K562 (cell line): ENCODE data around the gene UNKL. TPM values are rescaled to one million over a fixed set of nuclear protein-coding genes. Genes with fewer than 3 reads are reported as not detected.

ENCODE experiments used
- ATAC-seq: fragments of 200-7000 bp; cut with Tn5 transposase; 3 replicates; pipeline ENCODE4 v1.9.1; 2020; ENCODE audit warnings: moderate library complexity
- BruUV-seq: library from RNA; stranded (reverse); fragments of 400-500 nt; replicated peaks from 2 replicates; lab custom pipeline; 2021; lab: Mats Ljungman, UMichigan
- CTCF ChIA-PET: fragments of 300-600 bp; formaldehyde crosslinking; extraction: SDS; loops from one replicate; lab custom pipeline; 2021; ENCODE audit warnings: low intra/inter-chr PET ratio; lab: Yijun Ruan, JAX
- POLR2A ChIA-PET: fragments of 300-600, 350-650 bp; sonication (Branson Sonifier 250); formaldehyde crosslinking; extraction: SDS; loops from one replicate; lab custom pipeline; 2021; ENCODE audit warnings: antibody characterized with exemption, inconsistent platforms; lab: Yijun Ruan, JAX
- DNase-seq, 4 experiments: peaks; one replicate each; pipeline versions ENCODE4 v3.0.0 to v3.0.0-alpha.2; 2011 to 2018; ENCODE audit warnings: low spot score in 3 of 4, mixed read lengths in 3 of 4; ENCODE audit errors: extremely low read depth in 1 of 4
- FAIRE-seq: peaks from 2 replicates; lab custom pipeline; 2011; peaks lifted over from hg19 to GRCh38; lab: Jason Lieb, UNC
- H2AFZ ChIP-seq: 2 replicates; pipeline ENCODE4 v1.6.0; 2011; ENCODE audit warnings: low read depth, low read length, control low read depth, inconsistent platforms
- H3K27ac ChIP-seq: fragments of 200-600 bp; 3 replicates; pipeline ENCODE4 v1.8.0; 2011; ENCODE audit warnings: low read depth, mild to moderate bottlenecking, control low read depth, inconsistent platforms, low read length, moderate library complexity, mixed read lengths; ENCODE audit errors: extremely low read depth
- H3K27me3 ChIP-seq, 2 experiments: fragments of 300-600 bp in 1 of 2; 2 replicates in 1 of 2; 3 replicates in 1 of 2; pipeline versions ENCODE4 v1.6.0 to v1.8.0; 2011; ENCODE audit warnings: inconsistent platforms in 2 of 2, low read length in 2 of 2, mild to moderate bottlenecking in 1 of 2, mixed read lengths in 1 of 2, moderate library complexity in 1 of 2; ENCODE audit not compliant: control insufficient read depth in 2 of 2, insufficient read depth in 2 of 2
- H3K36me3 ChIP-seq: fragments of 300-600 bp; 3 replicates; pipeline ENCODE4 v1.8.0; 2011; ENCODE audit warnings: mild to moderate bottlenecking, low read length, inconsistent platforms; ENCODE audit not compliant: control insufficient read depth, insufficient read depth
- H3K4me1 ChIP-seq, 2 experiments: fragments of 200-600 bp in 1 of 2; replicated peaks in 1 of 2; 2 replicates in 1 of 2; 3 replicates in 1 of 2; pipeline versions ENCODE4 v1.5.1 to v1.8.0; 2011; ENCODE audit warnings: inconsistent platforms in 2 of 2, low read length in 2 of 2, mild to moderate bottlenecking in 1 of 2, mixed read lengths in 1 of 2, moderate library complexity in 1 of 2; ENCODE audit not compliant: control insufficient read depth in 2 of 2, insufficient read depth in 2 of 2
- H3K4me2 ChIP-seq: 2 replicates; pipeline ENCODE4 v1.6.1; 2011; ENCODE audit warnings: low read length, control low read depth, inconsistent platforms, mixed read lengths; ENCODE audit not compliant: insufficient read depth
- H3K4me3 ChIP-seq: fragments of 200-600 bp; sonication (generic), shearing (Covaris generic); 2 replicates; pipeline ENCODE4 v1.5.1; 2016; ENCODE audit warnings: control low read depth, inconsistent platforms
- H3K79me2 ChIP-seq: fragments of 200-600 bp; 3 replicates; pipeline ENCODE4 v1.8.0; 2011; ENCODE audit warnings: low read length, inconsistent platforms; ENCODE audit not compliant: control insufficient read depth, insufficient read depth
- H3K9ac ChIP-seq, 2 experiments: 2 replicates each; pipeline versions ENCODE4 v1.6.0 to v1.6.1; 2011; ENCODE audit warnings: low read depth in 2 of 2, low read length in 2 of 2, control low read depth in 1 of 2, inconsistent platforms in 1 of 2, mild to moderate bottlenecking in 1 of 2, mixed read lengths in 1 of 2; ENCODE audit not compliant: insufficient read depth in 1 of 2
- H3K9me1 ChIP-seq: one replicate; pipeline ENCODE4 v1.6.0; 2011; ENCODE audit warnings: inconsistent platforms, mild to moderate bottlenecking, low read length, moderate library complexity; ENCODE audit not compliant: control insufficient read depth, insufficient read depth
- H3K9me3 ChIP-seq: replicated peaks from 2 replicates; pipeline ENCODE4 v1.5.1; 2011; ENCODE audit warnings: low read depth, low read length, inconsistent platforms; ENCODE audit not compliant: control insufficient read depth, insufficient read depth
- H4K20me1 ChIP-seq: replicated peaks from 2 replicates; pipeline ENCODE4 v1.6.1; 2011; ENCODE audit warnings: low read length, inconsistent platforms, mixed read lengths; ENCODE audit not compliant: control insufficient read depth, insufficient read depth
- EWSR1 ChIP-seq: fragments of 450-650 bp; IDR thresholded peaks from 2 replicates; pipeline ENCODE4 v1.6.1; 2018; ENCODE audit warnings: borderline replicate concordance, mild to moderate bottlenecking, low read depth, moderate library complexity; ENCODE audit not compliant: partially characterized antibody
- REST ChIP-seq, 2 experiments: fragments of 450-650 bp; formaldehyde crosslinking in 1 of 2; IDR thresholded peaks; 2 replicates each; pipeline versions ENCODE4 v1.4.0 to v1.6.1; 2014 to 2020; ENCODE audit warnings: mild to moderate bottlenecking in 2 of 2, borderline replicate concordance in 1 of 2, low read depth in 1 of 2
- ZBTB11 ChIP-seq, 3 experiments: fragments of 200-800 bp in 1 of 3; fragments of 250-450 bp in 1 of 3; fragments of 450-650 bp in 1 of 3; sonication (Bioruptor Pico) in 1 of 3; sonication (Bioruptor generic) in 1 of 3; formaldehyde crosslinking in 1 of 3; IDR thresholded peaks; 2 replicates each; pipeline versions ENCODE4 v1.6.1 to v1.8.0; 2016 to 2022; ENCODE audit warnings: mild to moderate bottlenecking in 2 of 3, missing genetic modification characterization in 2 of 3, missing compliant biosample characterization in 1 of 3, moderate library complexity in 1 of 3
- ZSCAN29 ChIP-seq: fragments of 450-650 bp; IDR thresholded peaks from 2 replicates; pipeline ENCODE4 v1.6.1; 2017
- WGBS: fragments of 100-300 bp; shearing (Covaris generic); methylation state at CpG from one replicate; pipeline ENCODE4 v1.1.6; 2016; ENCODE audit warnings: low coverage, mixed read lengths; ENCODE audit not compliant: insufficient coverage; ENCODE audit errors: missing lambda C conversion rate; 5-methylcytosine and 5-hydroxymethylcytosine counted together
- in situ Hi-C: fragments of 300-500 bp; cut with MboI; formaldehyde crosslinking; loops from 4 replicates; pipeline ENCODE4 v1.15.0; 2018; ENCODE audit warnings: inconsistent platforms, mixed read lengths
- intact Hi-C: fragments of 100-400 bp; cut with micrococcal nuclease; formaldehyde crosslinking; loops from 2 replicates; pipeline ENCODE4 v1.14.2; 2022
- polyA plus RNA-seq, 8 experiments: library from polyadenylated mRNA; depleted of rRNA in 4 of 8; stranded (reverse) in 5 of 8; unstranded in 3 of 8; fragments of >200 nt; fragmentation: Nextera tagmentation in 2 of 8; fragmentation: Illumina TruSeq in 1 of 8; extraction: Ambion mirVana in 2 of 8; extraction: Trizol in 1 of 8; gene quantifications; 2 replicates each; pipeline versions ENCODE4 v1.2.1 to v1.2.3, GENCODE V29; 2011 to 2014; ENCODE audit warnings: inconsistent platforms in 1 of 8, missing spikeins in 1 of 8
- total RNA-seq, 7 experiments: library from RNA; depleted of rRNA in 6 of 7; stranded (reverse); fragments of >200 nt in 6 of 7; fragmentation: Illumina TruSeq in 2 of 7; extraction: Trizol in 2 of 7; gene quantifications; 2 replicates each; pipeline versions ENCODE4 v1.2.1 to v1.2.3, GENCODE V29; 2011 to 2021; ENCODE audit warnings: low replicate concordance in 1 of 7

UNKL gene
- total and polyA plus RNA-seq, 9 of the 15 experiments (the other 6 are each of a cell fraction or from before 2014, with no cell fraction given): 0.37 to 30.2 (median 5.1) TPM

- Histone ChIP-seq H4K20me1 (no peaks in the 10 kb centered on the region), H3K4me3 (no peak overlapping the region)
- 83% methylated on average over 12 of the region's 48 CpGs for WGBS
Measured at GRCh38 chr16:1444730-1445517, 30.4 kb upstream of the UNKL start.

More at GRCh38 chr16:1444730-1445517, 30.4 kb upstream of the UNKL start:
- Histone ChIP-seq H3K36me3 (peaks cover 39% of the 10 kb centered on the region; the same call in 1 of the 3 replicates), H3K4me2 (no peak overlapping the region), H3K27me3 (no peaks in the 10 kb centered on the region), H3K4me1 (peaks cover 0 to 49% of the 10 kb centered on the region in 2 experiments; a peak in 2 of 5 replicates), H2AFZ (no peak overlapping the region), H3K79me2 (no peaks in the 10 kb centered on the region), H3K9ac (peak overlapping the region in 1 of 2 experiments; percentile 58; a peak in 2 of 4 replicates), H3K27ac (no peak overlapping the region), H3K9me3 (no peaks in the 10 kb centered on the region), H3K9me1 (no peaks in the 10 kb centered on the region)
- DNase-seq (no peak), FAIRE-seq (no peak), ATAC-seq (no peak)
- intact Hi-C loops (no loop called here), in situ Hi-C loops (no loop called here)
- POLR2A ChIA-PET: interaction anchor here (0.5 to 2.2 kb wide), 4 partner anchors 12 to 41 kb away, joined by 3 to 9 read pairs (median 6); partner anchors contain the start of gene UQCC4
- TF ChIP-seq REST (IDR thresholded peaks at IDR 0.05; ENCODE audit: borderline replicate concordance): no peak
- no peak for TF ChIP-seq REST (CRISPR knock-in tag; IDR thresholded peaks at IDR 0.05; ENCODE audit: low read depth)
- TF ChIP-seq EWSR1: no peak
- no peak for TF ChIP-seq ZBTB11 (CRISPR knock-in tag; IDR thresholded peaks at IDR 0.05)
- TF ChIP-seq ZSCAN29: no peak
- BruUV-seq: no TSS peak
- CTCF ChIA-PET: no interaction called here
